AG04449 (cell line): ENCODE data around the gene CLDN1.

Experiments
- CTCF ChIA-PET: fragments of 350-600 bp; formaldehyde crosslinking; extraction: SDS; loops from one replicate; lab custom pipeline; 2021; ENCODE audit warnings: antibody characterized with exemption; lab: Yijun Ruan, JAX
- POLR2A ChIA-PET: fragments of 400-600, 350-600 bp; formaldehyde crosslinking; extraction: SDS; loops from one replicate; lab custom pipeline; 2020; ENCODE audit warnings: antibody characterized with exemption, inconsistent platforms; lab: Yijun Ruan, JAX
- DNase-seq: peaks from one replicate; pipeline ENCODE4 v3.0.0-alpha.2; 2010; ENCODE audit warnings: low read depth, low spot score
- H3K4me3 ChIP-seq: 2 replicates; pipeline ENCODE4 v1.5.1; 2011; ENCODE audit warnings: low read depth, mild to moderate bottlenecking, control low read depth, low read length
- CTCF ChIP-seq: IDR thresholded peaks from one replicate; pipeline ENCODE4 v1.5.1; 2011; ENCODE audit warnings: mild to moderate bottlenecking, moderate library complexity, low read length, control low read depth, inconsistent platforms; ENCODE audit not compliant: insufficient read depth; ENCODE audit errors: missing control alignments

CLDN1 gene

GRCh38 chr3:190362258-190362657 is 40.0 kb upstream of the CLDN1 start:
- no peak for DNase-seq
- no peak for TF ChIP-seq CTCF
- ChIA-PET POLR2A (no interaction called here), CTCF (interaction anchor here (1.0 to 2.8 kb wide), 3 partner anchors 10 to 40 kb away, joined by 3 to 8 read pairs (median 3); partner anchors contain the start of gene CLDN1)
- H3K4me3 ChIP-seq, result no peak overlapping the region

GRCh38 chr3:190361791-190362190 is 39.5 kb upstream of the CLDN1 start:
- no peak overlapping the region for H3K4me3 ChIP-seq
- DNase-seq, result no peak
- CTCF ChIA-PET, result interaction anchor here (0.9 to 2.3 kb wide), 5 partner anchors 9 to 137 kb away, joined by 3 to 8 read pairs (median 3); partner anchors contain the start of gene CLDN1
- no peak for TF ChIP-seq CTCF
- POLR2A ChIA-PET, result no interaction called here

GRCh38 chr3:190360228-190360627 is 38.0 kb upstream of the CLDN1 start:
- no peak for DNase-seq
- ChIA-PET POLR2A (interaction anchor here (0.5 kb wide), 1 partner anchor 153 kb away, joined by 3 read pairs; no protein-coding TSS in a partner anchor), CTCF (interaction anchor here (1.0 to 2.3 kb wide), 2 partner anchors 12 to 37 kb away, joined by 3 to 8 read pairs; partner anchors contain the start of gene CLDN1)
- TF ChIP-seq CTCF, result no peak
- no peak overlapping the region for H3K4me3 ChIP-seq

- no peak for TF ChIP-seq CTCF
- DNase-seq, result no peak
- CTCF ChIA-PET, result interaction anchor here (1.0 to 2.3 kb wide), 2 partner anchors 37 to 83 kb away, joined by 3 to 8 read pairs; partner anchors contain the start of gene CLDN1
- no peak overlapping the region for H3K4me3 ChIP-seq
- POLR2A ChIA-PET, result interaction anchor here (0.5 kb wide), 1 partner anchor 153 kb away, joined by 3 read pairs; no protein-coding TSS in a partner anchor
These were observed 37.6 kb upstream of the CLDN1 start for GRCh38 chr3:190359813-190360212.

- ChIA-PET POLR2A (no interaction called here), CTCF (no interaction called here)
- no peak for TF ChIP-seq CTCF
- DNase-seq, result no peak
- no peak overlapping the region for H3K4me3 ChIP-seq
These were observed 35.2 kb upstream of the CLDN1 start for GRCh38 chr3:190357468-190357867.

- ChIA-PET POLR2A (no interaction called here), CTCF (interaction anchor here (0.8 to 1.5 kb wide), 2 partner anchors 8 to 16 kb away, joined by 3 to 4 read pairs; no protein-coding TSS in a partner anchor)
- DNase-seq, result no peak
- TF ChIP-seq CTCF, result no peak
- no peak overlapping the region for H3K4me3 ChIP-seq
These were observed 34.0 kb upstream of the CLDN1 start for GRCh38 chr3:190356246-190356645.
